ENCODE results near the gene ZFP92. TPM values are rescaled to one million over a fixed set of nuclear protein-coding genes. Genes with fewer than 3 reads are reported as not detected.

Gene ZFP92
- total RNA-seq, 4 donors from 2014 or later: 0.08 to 0.68 (median 0.20) TPM; not detected in 1

GRCh38 chrX:153408221-153408721 lies 3.0 kb upstream of the ZFP92 start:
- WGBS, 2 donors: 79 to 82% methylated on average over 3 to 10 of the region's 10 CpGs
- H3K4me3 ChIP-seq (ENCODE audit: low read depth, poor library complexity, severe bottlenecking): no peak overlapping the region
- intact Hi-C loops (cut with DNase I; ENCODE audit: low total_unique reads): no loop called here
- DNase-seq (ENCODE audit: low spot score in 2 of 2): no peak
- no peak for TF ChIP-seq POLR2A (IDR thresholded peaks at IDR 0.05)
- TF ChIP-seq, protein P1, sequence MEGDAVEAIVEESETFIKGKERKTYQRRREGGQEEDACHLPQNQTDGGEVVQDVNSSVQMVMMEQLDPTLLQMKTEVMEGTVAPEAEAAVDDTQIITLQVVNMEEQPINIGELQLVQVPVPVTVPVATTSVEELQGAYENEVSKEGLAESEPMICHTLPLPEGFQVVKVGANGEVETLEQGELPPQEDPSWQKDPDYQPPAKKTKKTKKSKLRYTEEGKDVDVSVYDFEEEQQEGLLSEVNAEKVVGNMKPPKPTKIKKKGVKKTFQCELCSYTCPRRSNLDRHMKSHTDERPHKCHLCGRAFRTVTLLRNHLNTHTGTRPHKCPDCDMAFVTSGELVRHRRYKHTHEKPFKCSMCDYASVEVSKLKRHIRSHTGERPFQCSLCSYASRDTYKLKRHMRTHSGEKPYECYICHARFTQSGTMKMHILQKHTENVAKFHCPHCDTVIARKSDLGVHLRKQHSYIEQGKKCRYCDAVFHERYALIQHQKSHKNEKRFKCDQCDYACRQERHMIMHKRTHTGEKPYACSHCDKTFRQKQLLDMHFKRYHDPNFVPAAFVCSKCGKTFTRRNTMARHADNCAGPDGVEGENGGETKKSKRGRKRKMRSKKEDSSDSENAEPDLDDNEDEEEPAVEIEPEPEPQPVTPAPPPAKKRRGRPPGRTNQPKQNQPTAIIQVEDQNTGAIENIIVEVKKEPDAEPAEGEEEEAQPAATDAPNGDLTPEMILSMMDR (IDR thresholded peaks at IDR 0.05): no peak

DNA sequence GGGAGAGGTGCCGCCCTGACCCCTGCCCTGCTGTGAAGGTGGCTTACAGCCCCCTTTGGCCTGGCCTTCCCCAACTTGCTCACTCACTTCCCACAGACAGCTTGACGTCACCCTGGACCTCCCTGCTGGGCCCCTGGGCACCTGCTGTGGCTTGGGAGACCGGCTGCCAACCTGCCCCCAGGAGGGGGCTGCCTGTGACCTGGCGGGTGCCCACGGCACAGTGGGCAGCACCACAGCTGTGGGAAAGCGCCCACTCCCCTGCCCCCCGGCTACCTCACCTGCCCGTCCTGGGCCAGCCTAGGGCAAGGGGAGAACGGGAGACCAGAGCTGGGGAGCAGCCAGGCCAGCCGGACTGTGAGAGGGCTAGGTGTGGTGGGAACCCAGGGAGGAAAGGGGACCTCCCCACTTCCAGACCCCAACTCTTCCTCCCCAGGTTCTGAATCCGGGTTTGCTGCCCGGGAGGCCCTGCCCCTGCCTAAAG lies 2.4 kb upstream of the ZFP92 start:
- WGBS, 2 donors: 84 to 86% methylated on average over 5 to 9 of the region's 12 CpGs
- intact Hi-C loops (cut with DNase I; ENCODE audit: low total_unique reads): no loop called here
- TF ChIP-seq POLR2A (IDR thresholded peaks at IDR 0.05): no peak
- TF ChIP-seq, protein P1 (IDR thresholded peaks at IDR 0.05): no peak
- DNase-seq (ENCODE audit: low spot score in 2 of 2): no peak
- no peak overlapping the region for H3K4me3 ChIP-seq (ENCODE audit: low read depth, poor library complexity, severe bottlenecking)

GRCh38 chrX:153409414-153410101 lies 1.7 kb upstream of the ZFP92 start:
- 86 to 90% methylated on average over 19 to 28 of the region's 30 CpGs for WGBS, 2 donors
- H3K4me3 ChIP-seq (ENCODE audit: low read depth, poor library complexity, severe bottlenecking): no peak overlapping the region
- intact Hi-C loops (cut with DNase I; ENCODE audit: low total_unique reads): no loop called here
- no peak for DNase-seq (ENCODE audit: low spot score in 2 of 2)
- TF ChIP-seq, protein P1 (IDR thresholded peaks at IDR 0.05): no peak
- no peak for TF ChIP-seq POLR2A (IDR thresholded peaks at IDR 0.05)

DNA sequence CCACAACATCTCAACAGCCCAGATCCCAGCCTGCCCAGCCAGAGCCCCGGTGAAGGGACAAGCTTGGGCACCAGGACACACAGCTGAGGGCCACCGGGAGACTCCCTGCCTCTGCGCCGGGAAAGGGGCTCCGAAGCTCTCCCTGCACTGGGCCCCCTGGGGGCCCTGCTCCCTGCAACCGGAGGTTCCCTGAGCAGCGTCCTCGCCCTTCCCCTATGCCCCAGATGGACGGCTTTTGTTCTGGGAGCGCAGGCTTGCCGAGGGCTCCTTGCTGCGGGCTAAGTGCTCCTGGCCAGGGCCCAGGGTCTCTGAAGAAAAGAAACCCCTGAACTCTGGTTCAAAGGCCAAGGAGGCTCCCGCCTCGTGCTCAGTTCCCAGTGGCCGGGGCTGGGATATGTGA lies 899 bp upstream of the ZFP92 start:
- 83 to 88% methylated on average over 3 to 13 of the region's 15 CpGs for WGBS, 2 donors
- intact Hi-C loops (cut with DNase I; ENCODE audit: low total_unique reads): no loop called here
- no peak overlapping the region for H3K4me3 ChIP-seq (ENCODE audit: low read depth, poor library complexity, severe bottlenecking)
- no peak for DNase-seq (ENCODE audit: low spot score in 2 of 2)
- no peak for TF ChIP-seq POLR2A (IDR thresholded peaks at IDR 0.05)
- TF ChIP-seq, protein P1 (IDR thresholded peaks at IDR 0.05): no peak

- no peak for DNase-seq (ENCODE audit: low spot score in 2 of 2)
- TF ChIP-seq POLR2A (IDR thresholded peaks at IDR 0.05): no peak
- TF ChIP-seq, protein P1 (IDR thresholded peaks at IDR 0.05): no peak
- 53 to 55% methylated on average over 8 to 12 of the region's 12 CpGs for WGBS, 2 donors
- no peak overlapping the region for H3K4me3 ChIP-seq (ENCODE audit: low read depth, poor library complexity, severe bottlenecking)
- intact Hi-C loops (cut with DNase I; ENCODE audit: low total_unique reads): no loop called here
Observed at GRCh38 chrX:153410888-153411254, 401 bp upstream of the ZFP92 start.

All from lower leg skin (tissue), 4 donors.